Small intestine (tissue), 7 donors: Measurements from ENCODE around the gene FGGY. TPM values are rescaled to one million over a fixed set of nuclear protein-coding genes. Genes with fewer than 3 reads are reported as not detected.

Experiments used
- DNase-seq, 2 donors: peaks; one replicate each; pipeline versions ENCODE4 v3.0.0 to v3.0.0-alpha.2; 2013
- FAIRE-seq: peaks from 2 replicates; lab custom pipeline; 2012; peaks lifted over from hg19 to GRCh38; lab: Jason Lieb, UNC
- H3K27ac ChIP-seq, 3 donors: one replicate each; pipeline ENCODE4 v1.5.1; 2013; ENCODE audit warnings: low read length in 2 of 3, mild to moderate bottlenecking in 2 of 3, control low read depth in 1 of 3, inconsistent platforms in 1 of 3, low read depth in 1 of 3, moderate library complexity in 1 of 3
- H3K27me3 ChIP-seq, 3 donors: one replicate each; pipeline ENCODE4 v1.6.1; 2013; ENCODE audit warnings: low read length in 3 of 3, inconsistent platforms in 1 of 3; ENCODE audit not compliant: control insufficient read depth in 3 of 3, insufficient read depth in 3 of 3
- H3K36me3 ChIP-seq, 3 donors: one replicate each; pipeline ENCODE4 v1.6.1; 2013; ENCODE audit warnings: low read length in 3 of 3, inconsistent platforms in 1 of 3, low read depth in 1 of 3, mild to moderate bottlenecking in 1 of 3, moderate library complexity in 1 of 3; ENCODE audit not compliant: control insufficient read depth in 3 of 3, insufficient read depth in 2 of 3
- H3K4me1 ChIP-seq, 3 donors: one replicate each; pipeline ENCODE4 v1.6.1; 2013; ENCODE audit warnings: low read length in 2 of 3, inconsistent platforms in 1 of 3, low read depth in 1 of 3, mild to moderate bottlenecking in 1 of 3, moderate library complexity in 1 of 3; ENCODE audit not compliant: control insufficient read depth in 3 of 3, insufficient read depth in 2 of 3
- H3K4me3 ChIP-seq, 3 donors: one replicate each; pipeline ENCODE4 v1.5.1; 2013; ENCODE audit warnings: low read length in 3 of 3, control low read depth in 1 of 3, inconsistent platforms in 1 of 3, low read depth in 1 of 3, mild to moderate bottlenecking in 1 of 3, moderate library complexity in 1 of 3
- H3K9me3 ChIP-seq, 2 donors: one replicate each; pipeline ENCODE4 v1.6.1; 2013; ENCODE audit warnings: low read depth in 1 of 2, low read length in 1 of 2; ENCODE audit not compliant: control insufficient read depth in 2 of 2, insufficient read depth in 1 of 2
- WGBS, 3 donors: extraction: QIAGEN DNeasy Blood & Tissue Kit; methylation state at CpG; one replicate each; pipeline ENCODE4 v1.1.7; 2013; 5-methylcytosine and 5-hydroxymethylcytosine counted together
- polyA plus RNA-seq, 4 donors: library from polyadenylated mRNA; stranded (reverse) in 3 of 4; unstranded in 1 of 4; fragments of 200-250 nt in 3 of 4; fragments of 120-200 nt in 1 of 4; gene quantifications; one replicate each; pipeline versions ENCODE4 v1.2.1 to v1.2.3, GENCODE V29; 2013
- donor health status: healthy with polysubstance abuse.
- donor health status: control.
- donor health status: control.
- donor health status: Bipolar disorder and iron deficiency.
- donor health status: healthy.

Gene FGGY
- polyA plus RNA-seq, 4 donors = 12.3 to 28.0 (median 15.0) TPM

DNA sequence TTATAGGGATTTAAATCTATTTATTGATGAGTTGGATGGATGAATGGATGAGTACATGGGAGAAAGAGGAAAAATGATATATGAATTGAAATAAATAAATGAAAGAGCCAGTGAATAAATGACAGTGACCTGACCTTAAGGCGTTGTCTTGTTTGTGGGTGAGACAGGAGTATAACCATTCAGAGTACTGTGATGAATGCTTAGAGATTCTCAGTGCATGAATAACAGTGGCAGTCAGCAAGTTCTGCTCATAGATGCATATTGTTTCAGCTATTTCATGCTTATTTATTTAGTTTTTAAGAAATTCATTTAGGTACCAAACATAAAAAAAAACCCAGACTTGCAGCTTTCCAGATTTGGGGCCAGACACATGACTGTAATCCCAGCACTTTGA lies 116.4 kb downstream of the FGGY start:
- no peak overlapping the region for H3K4me3 ChIP-seq
- no peaks in the 10 kb centered on the region for H3K27me3 ChIP-seq
- WGBS, 3 donors = 90 to 97% (median 94%) methylated on average over 1 of the region's 1 CpG
- no peak for FAIRE-seq
- no peak overlapping the region for H3K27ac ChIP-seq
- H3K36me3 ChIP-seq = peaks cover 0 to 3% (median 0%) of the 10 kb centered on the region in 3 donors
- no peaks in the 10 kb centered on the region for H3K9me3 ChIP-seq
- H3K4me1 ChIP-seq = peaks cover 0 to 6% (median 0%) of the 10 kb centered on the region in 3 donors
- no peak for DNase-seq

DNA sequence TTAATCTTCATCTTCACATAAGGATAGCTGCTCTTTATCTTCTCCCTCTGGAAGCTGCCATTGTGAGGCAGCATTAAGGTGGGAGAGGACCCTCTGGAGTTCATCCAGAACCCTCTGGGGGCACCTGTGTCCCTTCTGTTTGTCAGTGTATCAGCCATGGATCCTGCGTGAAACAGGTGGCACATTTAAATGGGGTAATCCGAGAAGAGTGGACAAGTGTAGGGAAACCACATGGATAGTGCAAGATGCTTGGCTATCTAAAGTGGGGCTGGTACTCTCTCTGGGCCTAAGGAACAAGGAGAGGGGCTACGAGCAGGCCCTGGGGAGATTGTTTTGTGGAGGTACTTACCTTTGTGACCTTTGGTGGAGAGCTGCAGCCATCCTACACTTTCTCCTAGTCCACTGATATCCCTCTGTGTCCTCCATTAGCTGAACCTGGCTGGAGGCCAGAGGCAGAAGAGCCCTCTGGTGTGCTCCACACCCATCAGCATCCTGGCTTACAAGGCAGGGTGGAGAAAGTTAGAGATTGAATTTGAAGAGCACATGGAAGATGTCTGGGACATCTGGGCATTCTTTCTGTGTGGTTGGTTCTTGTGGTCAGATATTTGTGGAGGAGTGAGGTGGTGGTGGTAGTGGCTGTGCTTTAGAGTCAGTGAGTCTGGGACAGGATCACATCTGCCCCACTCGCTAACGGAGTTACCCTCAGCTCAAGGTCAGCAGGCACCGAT lies 117.7 kb downstream of the FGGY start:
- WGBS, 3 donors = 95% methylated on average over 6 of the region's 6 CpGs

DNA sequence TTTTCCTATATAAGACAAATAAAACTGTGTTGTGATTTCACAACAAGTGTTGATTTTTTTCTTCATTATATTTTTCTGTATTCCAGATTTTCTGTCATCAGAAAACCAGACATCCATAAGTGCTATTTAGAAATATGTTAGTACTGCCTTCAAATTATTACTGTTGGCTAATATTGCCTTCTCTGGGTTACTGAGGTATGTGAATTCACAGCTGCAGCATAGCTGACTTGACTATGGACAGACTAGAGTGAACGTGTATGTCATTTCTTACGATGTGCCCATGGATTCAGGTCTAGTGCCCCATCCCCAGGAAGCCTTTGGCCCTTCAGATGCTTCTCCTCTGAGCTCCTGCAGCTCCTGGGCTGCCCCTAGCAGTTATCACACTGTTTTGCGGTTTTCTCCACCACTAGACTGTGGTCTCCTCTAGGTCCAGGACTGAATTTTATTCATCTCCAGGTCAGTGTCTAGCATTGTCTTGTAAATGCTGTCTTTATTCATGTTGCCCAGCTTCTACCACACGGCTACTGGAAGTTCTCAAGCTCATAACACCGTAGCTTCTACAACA lies 118.5 kb downstream of the FGGY start:
- Histone ChIP-seq H3K27me3 (no peaks in the 10 kb centered on the region), H3K27ac (no peak overlapping the region), H3K36me3 (peaks cover 0 to 3% (median 0%) of the 10 kb centered on the region in 3 donors), H3K4me1 (peaks cover 0 to 3% (median 0%) of the 10 kb centered on the region in 3 donors), H3K9me3 (no peaks in the 10 kb centered on the region), H3K4me3 (no peak overlapping the region)
- no peak for FAIRE-seq
- DNase-seq = no peak
- 88 to 95% (median 93%) methylated on average over 5 of the region's 5 CpGs for WGBS, 3 donors

More for the DNA sequence above, 117.7 kb downstream of the FGGY start:
- no peak for FAIRE-seq
- Histone ChIP-seq H3K27ac (no peak overlapping the region), H3K4me3 (no peak overlapping the region), H3K27me3 (no peaks in the 10 kb centered on the region), H3K9me3 (no peaks in the 10 kb centered on the region), H3K4me1 (peaks cover 0 to 4% (median 3%) of the 10 kb centered on the region in 3 donors), H3K36me3 (peaks cover 0 to 3% (median 0%) of the 10 kb centered on the region in 3 donors)
- no peak for DNase-seq

DNA sequence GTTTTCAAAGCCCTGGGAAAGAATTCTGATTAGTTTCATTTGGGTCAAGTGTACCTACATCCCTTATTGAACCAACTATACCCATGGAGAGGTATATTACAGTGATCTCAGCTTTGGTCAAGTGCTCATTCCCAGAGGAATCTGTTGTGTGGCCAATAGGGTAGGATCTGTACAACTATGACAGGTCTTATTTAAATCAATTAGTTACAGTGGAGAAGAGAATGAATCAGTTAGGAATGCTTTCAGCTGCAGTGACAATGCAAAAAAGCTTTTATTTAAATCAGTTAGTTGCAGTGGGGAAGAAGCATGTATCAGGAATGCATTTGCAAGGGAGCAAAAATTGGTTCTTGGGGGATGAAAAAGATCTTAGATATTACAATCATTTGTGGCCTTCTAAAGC lies 119.0 kb downstream of the FGGY start:
- Histone ChIP-seq H3K9me3 (no peaks in the 10 kb centered on the region), H3K27ac (no peak overlapping the region), H3K4me1 (peaks cover 0 to 3% (median 0%) of the 10 kb centered on the region in 3 donors), H3K36me3 (peaks cover 0 to 3% (median 0%) of the 10 kb centered on the region in 3 donors), H3K27me3 (no peaks in the 10 kb centered on the region), H3K4me3 (no peak overlapping the region)
- DNase-seq = no peak
- no peak for FAIRE-seq

DNA sequence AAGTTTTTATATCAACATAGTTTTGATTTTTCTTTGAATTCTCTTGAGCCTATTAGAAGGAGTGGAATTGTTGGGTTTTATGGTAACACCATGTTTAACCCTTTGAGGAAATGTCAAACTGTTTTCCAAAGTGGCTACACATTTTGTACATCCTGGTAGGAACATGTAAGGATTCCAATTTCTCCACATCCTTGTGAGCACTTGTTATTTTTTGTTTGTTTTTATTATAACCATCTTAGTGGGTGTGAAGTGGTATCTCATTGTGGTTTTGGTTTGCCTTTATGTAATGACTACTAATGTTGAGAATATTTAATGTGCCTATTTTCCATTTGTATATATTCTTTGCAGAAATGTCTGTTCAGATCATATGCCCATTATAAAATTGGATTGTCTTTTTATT lies 120.5 kb downstream of the FGGY start:
- Histone ChIP-seq H3K4me1 (peaks cover 0 to 3% (median 0%) of the 10 kb centered on the region in 3 donors), H3K27ac (no peak overlapping the region), H3K9me3 (no peaks in the 10 kb centered on the region), H3K4me3 (no peak overlapping the region), H3K36me3 (peaks cover 0 to 3% (median 0%) of the 10 kb centered on the region in 3 donors), H3K27me3 (no peaks in the 10 kb centered on the region)
- no peak for DNase-seq
- FAIRE-seq = no peak

DNA sequence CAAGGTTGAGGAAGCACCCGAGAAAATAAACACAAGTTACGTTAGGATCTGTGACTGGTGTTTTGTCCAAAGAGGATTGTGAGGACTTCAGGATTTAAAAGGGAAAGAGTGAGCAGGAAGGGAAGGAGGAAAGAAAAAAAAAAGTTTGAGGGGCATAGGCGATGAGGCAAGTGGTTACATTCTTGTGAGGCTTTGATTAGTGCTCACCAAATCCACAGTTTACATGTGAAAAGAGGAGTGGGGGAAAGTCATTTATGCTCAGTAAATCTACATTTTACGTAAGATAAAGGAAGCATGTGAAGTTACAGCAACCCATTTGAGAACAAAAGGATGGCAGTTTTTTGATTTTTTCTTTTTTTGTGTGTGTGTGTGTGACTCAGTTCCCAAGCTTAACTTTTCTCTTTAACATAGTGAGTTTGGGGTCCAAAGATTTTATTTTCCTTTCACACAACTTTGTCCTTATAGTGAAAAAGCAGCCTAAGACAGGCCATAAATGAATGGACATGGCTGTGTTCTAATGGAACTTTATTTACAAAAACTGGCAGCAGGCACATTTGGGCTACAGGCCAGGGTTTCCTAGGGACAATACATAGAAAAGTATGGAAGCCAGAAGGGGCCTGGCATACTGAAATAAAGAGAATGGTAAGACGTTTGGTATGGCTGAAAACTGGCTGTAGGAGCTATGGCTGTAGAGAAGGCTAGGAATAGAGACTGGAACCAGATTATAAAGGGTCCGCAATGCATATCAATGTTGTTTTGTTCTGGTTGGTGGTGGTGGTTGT lies 121.7 kb downstream of the FGGY start:
- Histone ChIP-seq H3K4me1 (peaks cover 0 to 8% (median 4%) of the 10 kb centered on the region in 3 donors), H3K27ac (no peak overlapping the region), H3K36me3 (peaks cover 0 to 3% (median 0%) of the 10 kb centered on the region in 3 donors), H3K9me3 (no peaks in the 10 kb centered on the region), H3K27me3 (no peaks in the 10 kb centered on the region), H3K4me3 (no peak overlapping the region)
- DNase-seq = no peak
- 76 to 94% (median 92%) methylated on average over 6 of the region's 6 CpGs for WGBS, 3 donors
- FAIRE-seq = no peak

DNA sequence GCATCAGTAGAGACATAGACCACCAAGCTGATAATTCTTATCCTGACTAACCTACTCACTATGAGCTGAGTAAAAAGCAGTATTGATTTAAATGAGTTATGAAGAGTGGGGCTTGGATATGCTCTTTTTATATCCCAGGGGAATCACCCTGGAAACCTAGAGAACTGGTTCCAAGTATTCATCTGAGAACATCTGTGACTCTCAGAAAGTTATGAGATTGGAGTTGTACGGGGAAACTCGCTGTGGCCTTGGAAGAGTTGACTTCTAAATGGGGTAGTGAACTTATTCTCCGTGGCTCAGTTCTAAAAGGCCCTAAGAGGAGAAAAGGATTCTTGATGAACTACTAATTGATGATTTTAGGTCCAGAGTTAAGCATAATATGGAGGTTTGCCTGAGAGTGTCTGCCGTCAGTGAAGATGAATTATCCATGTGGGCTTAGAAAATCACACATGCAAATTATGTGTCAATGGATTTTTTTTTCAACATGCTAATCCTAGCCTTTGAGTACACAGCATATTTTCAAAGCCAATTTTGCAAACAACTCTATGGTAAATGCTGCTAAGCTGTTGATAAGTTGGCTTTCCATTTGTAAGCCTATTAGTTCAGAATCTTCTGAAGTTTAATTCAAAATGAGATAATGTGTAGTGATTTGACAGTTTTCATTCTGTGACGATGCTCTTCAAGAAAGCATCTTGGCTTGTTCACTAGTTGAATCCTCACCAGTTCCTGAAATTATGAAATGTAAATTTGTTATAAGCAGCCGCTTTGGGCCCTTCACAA lies 122.7 kb downstream of the FGGY start:
- peaks cover 0 to 8% (median 4%) of the 10 kb centered on the region in 3 donors for H3K4me1 ChIP-seq
- H3K36me3 ChIP-seq = peaks cover 0 to 2% (median 0%) of the 10 kb centered on the region in 3 donors
- WGBS, 3 donors = 83 to 94% (median 93%) methylated on average over 6 of the region's 6 CpGs
- DNase-seq = no peak
- H3K9me3 ChIP-seq = no peaks in the 10 kb centered on the region
- no peak overlapping the region for H3K4me3 ChIP-seq
- H3K27ac ChIP-seq = no peak overlapping the region
- no peak for FAIRE-seq
- no peaks in the 10 kb centered on the region for H3K27me3 ChIP-seq
